Natural killer cell (primary cell): Measurements from ENCODE around the gene TUFM. TPM values are rescaled to one million over a fixed set of nuclear protein-coding genes. Genes with fewer than 3 reads are reported as not detected.

ENCODE experiments used
- ATAC-seq, 3 donors: fragments of 150-1000 bp in 2 of 3; fragments of 200-7000 bp in 1 of 3; cut with Tn5 transposase; 1 replicate in 1 of 3; 2 replicates in 2 of 3; pipeline ENCODE4 v1.10.0; 2021; ENCODE audit warnings: mild to moderate bottlenecking in 2 of 3, moderate library complexity in 2 of 3
- DNase-seq, 2 donors: peaks; one replicate each; pipeline versions ENCODE4 v3.0.0 to v3.0.0-alpha.2; 2013 to 2021; ENCODE audit warnings: mixed read lengths in 1 of 2
- H3K27ac ChIP-seq: one replicate; pipeline ENCODE4 v1.5.1; 2013; ENCODE audit warnings: mild to moderate bottlenecking, low read length
- H3K27me3 ChIP-seq: one replicate; pipeline ENCODE4 v1.6.1; 2013; ENCODE audit warnings: low read length; ENCODE audit not compliant: control insufficient read depth, insufficient read depth
- H3K36me3 ChIP-seq: one replicate; pipeline ENCODE4 v1.6.1; 2013; ENCODE audit warnings: low read length; ENCODE audit not compliant: control insufficient read depth, insufficient read depth
- H3K4me1 ChIP-seq: one replicate; pipeline ENCODE4 v1.6.1; 2013; ENCODE audit warnings: low read length; ENCODE audit not compliant: control insufficient read depth, insufficient read depth
- H3K4me3 ChIP-seq: one replicate; pipeline ENCODE4 v1.5.1; 2013; ENCODE audit warnings: low read length
- H3K9me3 ChIP-seq: one replicate; pipeline ENCODE4 v1.6.1; 2013; ENCODE audit warnings: low read length; ENCODE audit not compliant: control insufficient read depth, insufficient read depth
- H3K27ac Mint-ChIP-seq, 2 donors: one replicate each; pipeline ENCODE4 v1.8.0; 2022; ENCODE audit warnings: mild to moderate bottlenecking in 2 of 2, mixed read lengths in 2 of 2, moderate library complexity in 1 of 2
- H3K27me3 Mint-ChIP-seq, 2 donors: one replicate each; pipeline ENCODE4 v1.8.0; 2022; ENCODE audit warnings: low read depth in 2 of 2, mixed read lengths in 2 of 2
- H3K36me3 Mint-ChIP-seq: one replicate; pipeline ENCODE4 v1.8.0; 2022; ENCODE audit warnings: mixed read lengths
- H3K4me1 Mint-ChIP-seq, 2 donors: one replicate each; pipeline ENCODE4 v1.8.0; 2022; ENCODE audit warnings: mixed read lengths in 2 of 2
- H3K4me3 Mint-ChIP-seq: one replicate; pipeline ENCODE4 v1.8.0; 2022; ENCODE audit warnings: mild to moderate bottlenecking, moderate library complexity, mixed read lengths
- H3K9me3 Mint-ChIP-seq, 2 donors: one replicate each; pipeline ENCODE4 v1.8.0; 2022; ENCODE audit warnings: mixed read lengths in 2 of 2
- CTCF ChIP-seq: fragments of 200-600 bp; IDR thresholded peaks from one replicate; pipeline ENCODE4 v1.8.0; 2022; ENCODE audit warnings: antibody characterized with exemption
- WGBS: methylation state at CpG from one replicate; pipeline ENCODE4 v1.1.7; 2013; ENCODE audit warnings: missing lambda C conversion rate; ENCODE audit not compliant: insufficient coverage; 5-methylcytosine and 5-hydroxymethylcytosine counted together
- intact Hi-C: fragments of 100-400 bp; cut with micrococcal nuclease; formaldehyde crosslinking; loops from one replicate; pipeline ENCODE4 v1.14.2; 2022
- total RNA-seq, 4 donors: library from RNA; stranded (reverse); fragments of 120-200 nt in 1 of 4; gene quantifications; one replicate each; pipeline versions ENCODE4 v1.2.3 to v1.2.4, GENCODE V29; 2013 to 2022

TUFM gene
- total RNA-seq, 3 donors from 2014 or later (not counting 1 experiment from before 2014, with no cell fraction given), result 108 to 128 (median 118) TPM

- no peaks in the 10 kb centered on the region for H3K9me3 Mint-ChIP-seq
- Histone ChIP-seq H3K9me3 (no peaks in the 10 kb centered on the region), H3K36me3 (peaks cover 57% of the 10 kb centered on the region), H3K4me3 (no peak overlapping the region), H3K4me1 (no peaks in the 10 kb centered on the region), H3K27ac (no peak overlapping the region), H3K27me3 (no peaks in the 10 kb centered on the region)
- intact Hi-C loops, result no loop called here
- no peak overlapping the region for H3K4me3 Mint-ChIP-seq
- no peak for TF ChIP-seq CTCF
- DNase-seq, result no peak
- WGBS, result 97% methylated on average over 14 of the region's 14 CpGs
- no peak for ATAC-seq
- no peaks in the 10 kb centered on the region for H3K36me3 Mint-ChIP-seq
- no peaks in the 10 kb centered on the region for H3K27me3 Mint-ChIP-seq
- H3K4me1 Mint-ChIP-seq, result peaks cover 0 to 12% of the 10 kb centered on the region in 2 donors
- peak overlapping the region in 1 of 2 donors; percentile 17 for H3K27ac Mint-ChIP-seq
Observed at GRCh38 chr16:28839004-28839639, 7.0 kb downstream of the TUFM start.

- Histone ChIP-seq H3K27ac (no peak overlapping the region), H3K27me3 (no peaks in the 10 kb centered on the region), H3K4me3 (no peak overlapping the region), H3K36me3 (peaks cover 56% of the 10 kb centered on the region), H3K9me3 (no peaks in the 10 kb centered on the region), H3K4me1 (no peaks in the 10 kb centered on the region)
- 96% methylated on average over 1 of the region's 1 CpG for WGBS
- H3K4me1 Mint-ChIP-seq, result peaks cover 3 to 15% of the 10 kb centered on the region in 2 donors
- TF ChIP-seq CTCF, result no peak
- no peak overlapping the region for H3K4me3 Mint-ChIP-seq
- H3K27me3 Mint-ChIP-seq, result no peaks in the 10 kb centered on the region
- H3K36me3 Mint-ChIP-seq, result peaks cover 3% of the 10 kb centered on the region
- no peaks in the 10 kb centered on the region for H3K9me3 Mint-ChIP-seq
- intact Hi-C loops, result no loop called here
- peak overlapping the region; percentile 17 to 71 for H3K27ac Mint-ChIP-seq
- DNase-seq, result no peak
- no peak for ATAC-seq
Observed at GRCh38 chr16:28838558-28838918, 7.6 kb downstream of the TUFM start.

GRCh38 chr16:28837672-28838557 lies 8.2 kb downstream of the TUFM start:
- H3K36me3 ChIP-seq, result peaks cover 56% of the 10 kb centered on the region
- Mint-ChIP-seq H3K36me3 (peaks cover 10% of the 10 kb centered on the region), H3K27ac (peak overlapping the region; percentile 17 to 71), H3K4me3 (no peak overlapping the region), H3K4me1 (peaks cover 6 to 21% of the 10 kb centered on the region in 2 donors), H3K9me3 (no peaks in the 10 kb centered on the region), H3K27me3 (no peaks in the 10 kb centered on the region)
- ATAC-seq (no peak), DNase-seq (no peak)
- intact Hi-C loops, result no loop called here
- H3K27me3 ChIP-seq, result no peaks in the 10 kb centered on the region
- no peak overlapping the region for H3K4me3 ChIP-seq
- no peaks in the 10 kb centered on the region for H3K9me3 ChIP-seq
- no peaks in the 10 kb centered on the region for H3K4me1 ChIP-seq
- H3K27ac ChIP-seq, result no peak overlapping the region
- TF ChIP-seq CTCF, result no peak
- WGBS, result 93% methylated on average over 7 of the region's 7 CpGs
